PFSK-1 (cell line): ENCODE results near the gene MYOT.

Source experiments
- POLR2AphosphoS5 ChIP-seq: IDR thresholded peaks from 2 replicates; pipeline ENCODE4 v1.6.1; 2012; ENCODE audit warnings: low read depth, mild to moderate bottlenecking, control low read depth, low read length, moderate library complexity
- REST ChIP-seq, 2 experiments: IDR thresholded peaks; 2 replicates each; pipeline versions ENCODE4 v1.6.1 to v1.8.0; 2011 to 2012; ENCODE audit warnings: low read depth in 2 of 2, low read length in 2 of 2, control low read depth in 1 of 2, inconsistent platforms in 1 of 2, mild to moderate bottlenecking in 1 of 2, moderate library complexity in 1 of 2; ENCODE audit not compliant: insufficient read depth in 1 of 2

GRCh38 chr5:137845472-137845871 lies 22.2 kb upstream of the MYOT start:
- TF ChIP-seq POLR2AphosphoS5, result no peak
- TF ChIP-seq REST (IDR thresholded peaks at IDR 0.05; ENCODE audit: insufficient read depth in 1 of 2, low read depth in 2 of 2, low read length in 2 of 2), result no peak
